VCaP (cell line): ENCODE results near the gene APH1B.
A peak's percentile ranks its signal among the peaks of the same experiment; 100 is the strongest.

Source experiments
- H3K27ac ChIP-seq: fragments of 450-650 bp; 2 replicates; pipeline ENCODE4 v1.5.1; 2017
- TF ChIP-seq, protein P1 (sequence below): fragments of 450-650 bp; conservative IDR thresholded peaks from 2 replicates; pipeline ENCODE4 v1.5.1; 2017; ENCODE audit warnings: mild to moderate bottlenecking, moderate library complexity

The APH1B gene

GRCh38 chr15:63288342-63288741, 10.9 kb downstream of the APH1B start:
- H3K27ac ChIP-seq, result no peak overlapping the region
- TF ChIP-seq, protein P1, sequence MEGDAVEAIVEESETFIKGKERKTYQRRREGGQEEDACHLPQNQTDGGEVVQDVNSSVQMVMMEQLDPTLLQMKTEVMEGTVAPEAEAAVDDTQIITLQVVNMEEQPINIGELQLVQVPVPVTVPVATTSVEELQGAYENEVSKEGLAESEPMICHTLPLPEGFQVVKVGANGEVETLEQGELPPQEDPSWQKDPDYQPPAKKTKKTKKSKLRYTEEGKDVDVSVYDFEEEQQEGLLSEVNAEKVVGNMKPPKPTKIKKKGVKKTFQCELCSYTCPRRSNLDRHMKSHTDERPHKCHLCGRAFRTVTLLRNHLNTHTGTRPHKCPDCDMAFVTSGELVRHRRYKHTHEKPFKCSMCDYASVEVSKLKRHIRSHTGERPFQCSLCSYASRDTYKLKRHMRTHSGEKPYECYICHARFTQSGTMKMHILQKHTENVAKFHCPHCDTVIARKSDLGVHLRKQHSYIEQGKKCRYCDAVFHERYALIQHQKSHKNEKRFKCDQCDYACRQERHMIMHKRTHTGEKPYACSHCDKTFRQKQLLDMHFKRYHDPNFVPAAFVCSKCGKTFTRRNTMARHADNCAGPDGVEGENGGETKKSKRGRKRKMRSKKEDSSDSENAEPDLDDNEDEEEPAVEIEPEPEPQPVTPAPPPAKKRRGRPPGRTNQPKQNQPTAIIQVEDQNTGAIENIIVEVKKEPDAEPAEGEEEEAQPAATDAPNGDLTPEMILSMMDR, result no peak

DNA sequence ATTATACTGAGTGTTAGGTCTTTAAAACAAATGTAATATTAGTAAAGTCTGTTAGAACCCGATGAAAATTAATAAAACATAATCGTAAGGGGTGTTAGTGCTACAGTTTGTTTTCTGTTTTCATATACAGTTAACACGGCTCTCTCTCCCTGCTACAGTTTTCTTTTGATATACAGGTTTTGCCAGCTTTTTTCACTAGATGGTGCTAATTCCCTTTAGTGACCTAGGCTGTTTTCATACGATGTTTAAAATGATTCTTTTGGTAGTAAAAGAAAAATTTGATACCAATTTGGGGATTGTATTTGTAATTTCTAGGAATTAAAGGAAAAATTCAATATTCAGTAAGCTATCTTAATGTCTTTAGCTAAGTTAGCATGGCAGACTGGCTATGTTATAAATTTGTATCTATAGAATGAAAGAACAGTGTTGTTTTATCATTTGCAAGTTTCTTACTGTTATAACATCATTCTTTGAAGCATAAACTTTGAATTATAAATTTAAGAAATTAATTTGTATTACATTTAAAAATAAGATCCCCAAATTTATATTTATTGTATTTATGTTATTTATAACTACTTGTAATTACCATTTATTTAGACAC, 11.5 kb downstream of the APH1B start:
- TF ChIP-seq, protein P1, result peak; percentile 90
- H3K27ac ChIP-seq, result no peak overlapping the region

DNA sequence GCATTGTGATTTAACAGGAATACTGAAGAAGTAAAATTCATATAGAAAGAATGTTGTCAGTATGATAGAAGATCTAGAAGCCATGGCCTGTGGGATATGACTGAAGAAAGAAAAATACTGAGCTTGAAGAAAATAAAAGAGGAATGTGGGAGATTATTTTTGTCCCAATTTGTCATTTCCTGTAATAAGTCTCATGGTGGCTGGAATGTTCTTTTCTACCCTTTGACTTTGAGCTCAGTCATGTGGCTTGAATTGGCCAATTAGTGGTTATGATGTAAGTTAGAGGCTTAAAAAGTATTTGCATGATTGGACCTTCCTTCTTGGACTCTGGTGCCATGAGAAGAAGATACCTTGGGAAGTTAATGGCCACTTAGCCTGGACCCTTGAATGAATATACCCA, 14.1 kb downstream of the APH1B start:
- TF ChIP-seq, protein P1, result no peak
- no peak overlapping the region for H3K27ac ChIP-seq

GRCh38 chr15:63292241-63292640, 14.8 kb downstream of the APH1B start:
- H3K27ac ChIP-seq, result no peak overlapping the region
- TF ChIP-seq, protein P1, result no peak

DNA sequence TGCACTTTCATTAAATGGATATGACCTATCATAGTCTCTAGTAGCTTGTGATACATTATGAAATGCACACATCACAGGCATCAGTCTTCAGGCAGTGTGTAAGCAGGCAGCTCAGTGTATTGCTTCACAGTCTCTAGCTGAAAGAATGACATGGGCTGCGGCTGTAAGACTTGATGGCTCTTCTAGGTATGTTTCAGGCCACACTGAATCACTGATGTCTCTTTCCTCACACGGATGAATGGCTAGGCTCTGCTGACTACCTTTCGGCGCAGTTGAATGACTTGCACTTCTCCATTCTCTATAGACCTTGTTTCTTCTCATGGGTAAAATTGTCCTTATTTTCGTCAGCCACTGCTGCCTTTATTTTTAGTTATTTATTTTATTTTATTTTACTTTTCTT, 15.4 kb downstream of the APH1B start:
- TF ChIP-seq, protein P1, result no peak
- no peak overlapping the region for H3K27ac ChIP-seq

DNA sequence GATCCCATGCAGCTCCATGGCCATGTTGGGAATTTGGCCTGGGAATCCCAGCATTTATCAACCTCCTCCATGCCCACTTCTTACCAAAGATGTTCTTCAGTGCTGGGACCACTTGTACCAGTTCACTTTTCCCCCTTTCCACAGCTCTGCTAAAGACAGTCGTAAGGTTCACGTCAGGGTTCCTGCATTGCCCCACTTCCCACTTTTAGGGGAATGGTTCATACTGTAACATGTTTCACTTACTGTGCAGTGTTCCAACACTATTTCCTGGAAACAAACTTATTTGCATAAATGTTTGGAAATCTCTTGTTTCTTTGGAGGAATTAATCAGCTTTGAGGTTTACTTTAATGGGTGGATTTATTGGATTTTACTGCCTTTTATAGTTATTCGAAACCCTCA, 17.0 kb downstream of the APH1B start:
- TF ChIP-seq, protein P1, result no peak
- H3K27ac ChIP-seq, result no peak overlapping the region

- TF ChIP-seq, protein P1, result no peak
- H3K27ac ChIP-seq, result no peak overlapping the region
These were observed 17.9 kb downstream of the APH1B start for GRCh38 chr15:63295341-63295740.
